HepG2 (cell line): Measurements from ENCODE around the gene LSM3. TPM values are rescaled to one million over a fixed set of nuclear protein-coding genes. Genes with fewer than 3 reads are reported as not detected.

Experiments used
- ATF4 ChIP-seq, 2 experiments: fragments of 450-650 bp in 1 of 2; sonication (generic) in 1 of 2; formaldehyde crosslinking; IDR thresholded peaks; 2 replicates each; pipeline versions ENCODE4 v1.5.0 to v1.8.0; 2020 to 2022; ENCODE audit warnings: mild to moderate bottlenecking in 1 of 2, missing genetic modification reagents in 1 of 2
- NRL ChIP-seq: sonication (generic); formaldehyde crosslinking; IDR thresholded peaks from 2 replicates; pipeline ENCODE4 v1.5.0; 2020; ENCODE audit warnings: missing genetic modification reagents, mild to moderate bottlenecking, moderate library complexity, borderline replicate concordance
- PAWR ChIP-seq: sonication (generic); formaldehyde crosslinking; IDR thresholded peaks from 2 replicates; pipeline ENCODE4 v1.4.0; 2020; ENCODE audit warnings: missing genetic modification reagents, mild to moderate bottlenecking, borderline replicate concordance
- PCBP1 ChIP-seq: fragments of 200-400 bp; formaldehyde crosslinking; IDR thresholded peaks from 2 replicates; pipeline ENCODE4 v1.6.1; 2017; ENCODE audit warnings: mild to moderate bottlenecking, low read depth, low read length, borderline replicate concordance
- PRMT3 ChIP-seq: sonication (generic); formaldehyde crosslinking; IDR thresholded peaks from 2 replicates; pipeline ENCODE4 v1.8.1; 2022; ENCODE audit warnings: low read depth, mild to moderate bottlenecking, moderate library complexity, missing genetic modification reagents, borderline replicate concordance
- PRPF4 ChIP-seq: fragments of 200-400 bp; formaldehyde crosslinking; IDR thresholded peaks from 2 replicates; pipeline ENCODE4 v1.6.1; 2016; ENCODE audit warnings: low read length, low read depth; ENCODE audit not compliant: poor library complexity, severe bottlenecking
- SIX1 ChIP-seq: sonication (generic); formaldehyde crosslinking; IDR thresholded peaks from 2 replicates; pipeline ENCODE4 v1.4.0; 2020; ENCODE audit warnings: missing genetic modification reagents, borderline replicate concordance
- ZNF263 ChIP-seq: sonication (generic); formaldehyde crosslinking; IDR thresholded peaks from 2 replicates; pipeline ENCODE4 v1.4.0; 2020; ENCODE audit warnings: missing genetic modification reagents
- ZNF275 ChIP-seq: sonication (generic); formaldehyde crosslinking; IDR thresholded peaks from 2 replicates; pipeline ENCODE4 v1.8.0; 2022; ENCODE audit warnings: missing genetic modification reagents, mild to moderate bottlenecking, inconsistent platforms, borderline replicate concordance
- ZSCAN22 ChIP-seq: sonication (generic); formaldehyde crosslinking; IDR thresholded peaks from 2 replicates; pipeline ENCODE4 v1.4.0; 2020; ENCODE audit warnings: mild to moderate bottlenecking, missing genetic modification reagents
- polyA plus RNA-seq, 8 experiments: library from polyadenylated mRNA; depleted of rRNA in 3 of 8; stranded (reverse) in 7 of 8; unstranded in 1 of 8; fragments of >200 nt; fragmentation: Illumina TruSeq in 4 of 8; extraction: Trizol in 4 of 8; gene quantifications; 2 replicates each; pipeline versions ENCODE4 v1.2.1 to v1.2.3, GENCODE V29; 2011 to 2016; ENCODE audit warnings: low read depth in 4 of 8, missing spikeins in 1 of 8, mixed read lengths in 1 of 8; ENCODE audit not compliant: insufficient read depth in 1 of 8
- total RNA-seq, 5 experiments: library from RNA; depleted of rRNA; stranded (reverse); fragments of >200 nt; fragmentation: Illumina TruSeq; extraction: Trizol; gene quantifications; 2 replicates each; pipeline ENCODE4 v1.2.3, GENCODE V29; 2016; ENCODE audit warnings: low read depth in 1 of 5
- TF ChIP-seq, protein P1 (sequence below): IDR thresholded peaks from 2 replicates; pipeline ENCODE4 v1.6.1; 2018; ENCODE audit warnings: missing genetic modification reagents
- TF ChIP-seq, protein P2 (sequence below): sonication (generic); formaldehyde crosslinking; IDR thresholded peaks from 2 replicates; pipeline ENCODE4 v1.8.1; 2022; ENCODE audit warnings: mild to moderate bottlenecking, missing genetic modification reagents
- TF ChIP-seq, protein P3 (sequence below): sonication (generic); formaldehyde crosslinking; IDR thresholded peaks from 2 replicates; pipeline ENCODE4 v1.5.1; 2020; ENCODE audit warnings: missing genetic modification reagents, mild to moderate bottlenecking, borderline replicate concordance
- TF ChIP-seq, protein P4 (sequence below): sonication (generic); formaldehyde crosslinking; IDR thresholded peaks from 2 replicates; pipeline ENCODE4 v1.5.1; 2020; ENCODE audit warnings: mild to moderate bottlenecking, missing genetic modification reagents, borderline replicate concordance

The LSM3 gene
- total and polyA plus RNA-seq, 2 of the 13 experiments (the other 11 are each of a cell fraction or from before 2014, with no cell fraction given): 5.1 to 19.4 TPM

GRCh38 chr3:14178247-14179113 is at the start of gene LSM3, which contains the start of gene XPC (continued):
- TF ChIP-seq ZNF275 (CRISPR knock-in tag) (no peak), ZSCAN22 (peak; percentile 72; the same call in 1 of the 2 replicates), PRMT3 (CRISPR knock-in tag) (no peak), PRPF4 (no peak), SIX1 (CRISPR knock-in tag) (peak; percentile 53; the same call in 1 of the 2 replicates), ZNF263 (CRISPR knock-in tag) (peak; percentile 39; the same call in 1 of the 2 replicates), ATF4 (CRISPR knock-in tag; IDR thresholded peaks at IDR 0.05) (peak in 1 of 2 experiments; percentile 62; a peak in 2 of 4 replicates), NRL (CRISPR knock-in tag) (peak; percentile 91), PCBP1 (no peak), PAWR (CRISPR knock-in tag) (0 out of 2 replicates have a peak, but pooled peaks have one; percentile 31)
- TF ChIP-seq, protein P1, sequence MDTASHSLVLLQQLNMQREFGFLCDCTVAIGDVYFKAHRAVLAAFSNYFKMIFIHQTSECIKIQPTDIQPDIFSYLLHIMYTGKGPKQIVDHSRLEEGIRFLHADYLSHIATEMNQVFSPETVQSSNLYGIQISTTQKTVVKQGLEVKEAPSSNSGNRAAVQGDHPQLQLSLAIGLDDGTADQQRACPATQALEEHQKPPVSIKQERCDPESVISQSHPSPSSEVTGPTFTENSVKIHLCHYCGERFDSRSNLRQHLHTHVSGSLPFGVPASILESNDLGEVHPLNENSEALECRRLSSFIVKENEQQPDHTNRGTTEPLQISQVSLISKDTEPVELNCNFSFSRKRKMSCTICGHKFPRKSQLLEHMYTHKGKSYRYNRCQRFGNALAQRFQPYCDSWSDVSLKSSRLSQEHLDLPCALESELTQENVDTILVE: peak; percentile 19; the same call in 1 of the 2 replicates
- TF ChIP-seq, protein P2, sequence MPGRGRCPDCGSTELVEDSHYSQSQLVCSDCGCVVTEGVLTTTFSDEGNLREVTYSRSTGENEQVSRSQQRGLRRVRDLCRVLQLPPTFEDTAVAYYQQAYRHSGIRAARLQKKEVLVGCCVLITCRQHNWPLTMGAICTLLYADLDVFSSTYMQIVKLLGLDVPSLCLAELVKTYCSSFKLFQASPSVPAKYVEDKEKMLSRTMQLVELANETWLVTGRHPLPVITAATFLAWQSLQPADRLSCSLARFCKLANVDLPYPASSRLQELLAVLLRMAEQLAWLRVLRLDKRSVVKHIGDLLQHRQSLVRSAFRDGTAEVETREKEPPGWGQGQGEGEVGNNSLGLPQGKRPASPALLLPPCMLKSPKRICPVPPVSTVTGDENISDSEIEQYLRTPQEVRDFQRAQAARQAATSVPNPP (CRISPR knock-in tag): 0 out of 2 replicates have a peak, but pooled peaks have one; percentile 70
- TF ChIP-seq, protein P3, sequence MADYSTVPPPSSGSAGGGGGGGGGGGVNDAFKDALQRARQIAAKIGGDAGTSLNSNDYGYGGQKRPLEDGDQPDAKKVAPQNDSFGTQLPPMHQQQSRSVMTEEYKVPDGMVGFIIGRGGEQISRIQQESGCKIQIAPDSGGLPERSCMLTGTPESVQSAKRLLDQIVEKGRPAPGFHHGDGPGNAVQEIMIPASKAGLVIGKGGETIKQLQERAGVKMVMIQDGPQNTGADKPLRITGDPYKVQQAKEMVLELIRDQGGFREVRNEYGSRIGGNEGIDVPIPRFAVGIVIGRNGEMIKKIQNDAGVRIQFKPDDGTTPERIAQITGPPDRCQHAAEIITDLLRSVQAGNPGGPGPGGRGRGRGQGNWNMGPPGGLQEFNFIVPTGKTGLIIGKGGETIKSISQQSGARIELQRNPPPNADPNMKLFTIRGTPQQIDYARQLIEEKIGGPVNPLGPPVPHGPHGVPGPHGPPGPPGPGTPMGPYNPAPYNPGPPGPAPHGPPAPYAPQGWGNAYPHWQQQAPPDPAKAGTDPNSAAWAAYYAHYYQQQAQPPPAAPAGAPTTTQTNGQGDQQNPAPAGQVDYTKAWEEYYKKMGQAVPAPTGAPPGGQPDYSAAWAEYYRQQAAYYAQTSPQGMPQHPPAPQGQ (CRISPR knock-in tag): no peak
- TF ChIP-seq, protein P4, sequence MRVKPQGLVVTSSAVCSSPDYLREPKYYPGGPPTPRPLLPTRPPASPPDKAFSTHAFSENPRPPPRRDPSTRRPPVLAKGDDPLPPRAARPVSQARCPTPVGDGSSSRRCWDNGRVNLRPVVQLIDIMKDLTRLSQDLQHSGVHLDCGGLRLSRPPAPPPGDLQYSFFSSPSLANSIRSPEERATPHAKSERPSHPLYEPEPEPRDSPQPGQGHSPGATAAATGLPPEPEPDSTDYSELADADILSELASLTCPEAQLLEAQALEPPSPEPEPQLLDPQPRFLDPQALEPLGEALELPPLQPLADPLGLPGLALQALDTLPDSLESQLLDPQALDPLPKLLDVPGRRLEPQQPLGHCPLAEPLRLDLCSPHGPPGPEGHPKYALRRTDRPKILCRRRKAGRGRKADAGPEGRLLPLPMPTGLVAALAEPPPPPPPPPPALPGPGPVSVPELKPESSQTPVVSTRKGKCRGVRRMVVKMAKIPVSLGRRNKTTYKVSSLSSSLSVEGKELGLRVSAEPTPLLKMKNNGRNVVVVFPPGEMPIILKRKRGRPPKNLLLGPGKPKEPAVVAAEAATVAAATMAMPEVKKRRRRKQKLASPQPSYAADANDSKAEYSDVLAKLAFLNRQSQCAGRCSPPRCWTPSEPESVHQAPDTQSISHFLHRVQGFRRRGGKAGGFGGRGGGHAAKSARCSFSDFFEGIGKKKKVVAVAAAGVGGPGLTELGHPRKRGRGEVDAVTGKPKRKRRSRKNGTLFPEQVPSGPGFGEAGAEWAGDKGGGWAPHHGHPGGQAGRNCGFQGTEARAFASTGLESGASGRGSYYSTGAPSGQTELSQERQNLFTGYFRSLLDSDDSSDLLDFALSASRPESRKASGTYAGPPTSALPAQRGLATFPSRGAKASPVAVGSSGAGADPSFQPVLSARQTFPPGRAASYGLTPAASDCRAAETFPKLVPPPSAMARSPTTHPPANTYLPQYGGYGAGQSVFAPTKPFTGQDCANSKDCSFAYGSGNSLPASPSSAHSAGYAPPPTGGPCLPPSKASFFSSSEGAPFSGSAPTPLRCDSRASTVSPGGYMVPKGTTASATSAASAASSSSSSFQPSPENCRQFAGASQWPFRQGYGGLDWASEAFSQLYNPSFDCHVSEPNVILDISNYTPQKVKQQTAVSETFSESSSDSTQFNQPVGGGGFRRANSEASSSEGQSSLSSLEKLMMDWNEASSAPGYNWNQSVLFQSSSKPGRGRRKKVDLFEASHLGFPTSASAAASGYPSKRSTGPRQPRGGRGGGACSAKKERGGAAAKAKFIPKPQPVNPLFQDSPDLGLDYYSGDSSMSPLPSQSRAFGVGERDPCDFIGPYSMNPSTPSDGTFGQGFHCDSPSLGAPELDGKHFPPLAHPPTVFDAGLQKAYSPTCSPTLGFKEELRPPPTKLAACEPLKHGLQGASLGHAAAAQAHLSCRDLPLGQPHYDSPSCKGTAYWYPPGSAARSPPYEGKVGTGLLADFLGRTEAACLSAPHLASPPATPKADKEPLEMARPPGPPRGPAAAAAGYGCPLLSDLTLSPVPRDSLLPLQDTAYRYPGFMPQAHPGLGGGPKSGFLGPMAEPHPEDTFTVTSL (CRISPR knock-in tag): peak; percentile 51; the same call in 1 of the 2 replicates
